H1 (cell line): ENCODE measurements around the gene GRK3. TPM values are rescaled to one million over a fixed set of nuclear protein-coding genes. Genes with fewer than 3 reads are reported as not detected.

ENCODE experiments used
- CTCF ChIA-PET: fragments of 300-600 bp; sonication (Branson Sonifier 250); formaldehyde crosslinking; loops from one replicate; lab custom pipeline; 2021; ENCODE audit not compliant: partially characterized antibody; lab: Charles Lee
- POLR2A ChIA-PET: fragments of 300-600 bp; sonication (Branson Sonifier 250); formaldehyde crosslinking; loops from one replicate; lab custom pipeline; 2021; ENCODE audit warnings: inconsistent platforms; ENCODE audit not compliant: partially characterized antibody; lab: Charles Lee
- DNase-seq, 2 experiments: peaks; one replicate each; pipeline versions ENCODE4 v3.0.0 to v3.0.0-alpha.2; 2010 to 2022; ENCODE audit warnings: low spot score in 2 of 2, low read depth in 1 of 2, mixed read lengths in 1 of 2
- FAIRE-seq: peaks from 2 replicates; lab custom pipeline; 2011; peaks lifted over from hg19 to GRCh38; lab: Jason Lieb, UNC
- H2AFZ ChIP-seq: 2 replicates; pipeline ENCODE4 v1.8.1; 2012; ENCODE audit warnings: low read length, inconsistent platforms
- H2AK5ac ChIP-seq: 2 replicates; pipeline ENCODE4 v1.6.1; 2013; ENCODE audit warnings: low read depth, low read length
- H2BK120ac ChIP-seq: replicated peaks from 2 replicates; pipeline ENCODE3; 2013; ENCODE audit warnings: low read depth, low read length, inconsistent platforms
- H2BK12ac ChIP-seq: 2 replicates; pipeline ENCODE4 v1.6.1; 2013; ENCODE audit warnings: low read depth, low read length
- H2BK15ac ChIP-seq: 2 replicates; pipeline ENCODE4 v1.6.1; 2013; ENCODE audit warnings: low read length
- H2BK20ac ChIP-seq: 2 replicates; pipeline ENCODE4 v1.6.1; 2013; ENCODE audit warnings: low read length
- H2BK5ac ChIP-seq: 2 replicates; pipeline ENCODE4 v1.6.1; 2013; ENCODE audit warnings: low read depth, low read length
- H3K14ac ChIP-seq: 2 replicates; pipeline ENCODE4 v1.6.1; 2013; ENCODE audit warnings: inconsistent platforms; ENCODE audit not compliant: insufficient read length
- H3K18ac ChIP-seq: 2 replicates; pipeline ENCODE4 v1.6.1; 2013; ENCODE audit warnings: low read length; ENCODE audit errors: extremely low read depth
- H3K23ac ChIP-seq: 2 replicates; pipeline ENCODE4 v1.6.1; 2013; ENCODE audit warnings: inconsistent platforms; ENCODE audit not compliant: insufficient read length
- H3K23me2 ChIP-seq: 2 replicates; pipeline ENCODE4 v1.6.1; 2013; ENCODE audit warnings: low read depth, low read length
- H3K27ac ChIP-seq: 2 replicates; pipeline ENCODE4 v1.6.1; 2011; ENCODE audit warnings: low read depth, low read length, inconsistent platforms
- H3K27me3 ChIP-seq, 4 experiments: replicated peaks in 1 of 4; 1 replicate in 1 of 4; 2 replicates in 3 of 4; pipeline versions ENCODE4 v1.6.1 to v1.8.1; 2011 to 2013; ENCODE audit warnings: low read length in 3 of 4, mild to moderate bottlenecking in 3 of 4, inconsistent platforms in 2 of 4, mixed read lengths in 2 of 4, moderate library complexity in 1 of 4; ENCODE audit not compliant: control insufficient read depth in 3 of 4, insufficient read depth in 3 of 4; ENCODE audit errors: extremely low read depth in 1 of 4
- H3K36me3 ChIP-seq, 4 experiments: 2 replicates each; pipeline versions ENCODE4 v1.6.1 to v1.8.1; 2011 to 2013; ENCODE audit warnings: mild to moderate bottlenecking in 4 of 4, low read length in 3 of 4, moderate library complexity in 2 of 4, control low read depth in 1 of 4, inconsistent platforms in 1 of 4; ENCODE audit not compliant: insufficient read depth in 4 of 4, control insufficient read depth in 2 of 4
- H3K4ac ChIP-seq: replicated peaks from 2 replicates; pipeline ENCODE3; 2013; ENCODE audit warnings: low read length, low read depth, mixed read lengths, inconsistent platforms; ENCODE audit not compliant: insufficient read length
- H3K4me1 ChIP-seq, 4 experiments: replicated peaks in 1 of 4; 1 replicate in 1 of 4; 2 replicates in 3 of 4; pipeline versions ENCODE4 v1.6.1 to v1.8.1; 2011 to 2013; ENCODE audit warnings: low read length in 3 of 4, inconsistent platforms in 2 of 4, mixed read lengths in 1 of 4; ENCODE audit not compliant: insufficient read depth in 4 of 4, control insufficient read depth in 3 of 4
- H3K4me2 ChIP-seq, 2 experiments: 2 replicates each; pipeline versions ENCODE4 v1.6.1 to v1.8.1; 2011 to 2013; ENCODE audit warnings: low read depth in 2 of 2, low read length in 2 of 2, control low read depth in 1 of 2, inconsistent platforms in 1 of 2, mild to moderate bottlenecking in 1 of 2; ENCODE audit not compliant: insufficient read depth in 1 of 2
- H3K4me3 ChIP-seq, 4 experiments: fragments of 200-600, 300-600 bp in 1 of 4; sonication (generic), shearing (Covaris generic), sonication (Bioruptor Twin) in 1 of 4; 2 replicates each; pipeline versions ENCODE4 v1.5.1 to v1.8.1; 2011 to 2016; ENCODE audit warnings: low read length in 4 of 4, low read depth in 3 of 4, control low read depth in 2 of 4, inconsistent platforms in 2 of 4, mild to moderate bottlenecking in 2 of 4, mixed read lengths in 1 of 4, moderate library complexity in 1 of 4; ENCODE audit not compliant: insufficient read depth in 2 of 4; ENCODE audit errors: extremely low read depth in 1 of 4
- H3K56ac ChIP-seq: replicated peaks from 2 replicates; pipeline ENCODE3; 2013; ENCODE audit warnings: low read depth, mild to moderate bottlenecking, mixed read lengths, low read length, inconsistent platforms; ENCODE audit not compliant: insufficient read length
- H3K79me1 ChIP-seq: 2 replicates; pipeline ENCODE4 v1.6.1; 2013; ENCODE audit warnings: low read depth, low read length, control low read depth
- H3K79me2 ChIP-seq, 2 experiments: 2 replicates each; pipeline versions ENCODE4 v1.6.1 to v1.8.1; 2012 to 2013; ENCODE audit warnings: low read length in 2 of 2, mild to moderate bottlenecking in 2 of 2, inconsistent platforms in 1 of 2; ENCODE audit not compliant: insufficient read depth in 2 of 2, control insufficient read depth in 1 of 2
- H3K9ac ChIP-seq, 4 experiments: replicated peaks in 1 of 4; 1 replicate in 1 of 4; 2 replicates in 3 of 4; pipeline versions ENCODE4 v1.6.1 to v1.8.1; 2011 to 2013; ENCODE audit warnings: low read depth in 3 of 4, low read length in 3 of 4, control low read depth in 2 of 4, mild to moderate bottlenecking in 2 of 4, moderate library complexity in 2 of 4, inconsistent platforms in 1 of 4; ENCODE audit errors: extremely low read depth in 1 of 4
- H3K9me3 ChIP-seq, 2 experiments: 2 replicates each; pipeline versions ENCODE4 v1.6.1 to v1.8.1; 2012 to 2013; ENCODE audit warnings: mild to moderate bottlenecking in 2 of 2, moderate library complexity in 2 of 2, control low read depth in 1 of 2, inconsistent platforms in 1 of 2, low read depth in 1 of 2, low read length in 1 of 2, mixed read lengths in 1 of 2; ENCODE audit not compliant: insufficient read depth in 2 of 2
- H4K20me1 ChIP-seq, 2 experiments: replicated peaks in 1 of 2; 2 replicates each; pipeline versions ENCODE3 to v1.8.1; 2011 to 2013; ENCODE audit warnings: inconsistent platforms in 2 of 2, low read length in 2 of 2, mild to moderate bottlenecking in 1 of 2; ENCODE audit not compliant: insufficient read depth in 2 of 2, control insufficient read depth in 1 of 2
- H4K5ac ChIP-seq: 2 replicates; pipeline ENCODE4 v1.6.1; 2013; ENCODE audit warnings: low read length, low read depth, mixed read lengths, inconsistent platforms; ENCODE audit not compliant: insufficient read length
- H4K8ac ChIP-seq: 2 replicates; pipeline ENCODE4 v1.8.0; 2013; ENCODE audit warnings: mild to moderate bottlenecking, moderate library complexity, low read length, inconsistent platforms; ENCODE audit not compliant: insufficient read depth; ENCODE audit errors: extremely low read depth
- H4K91ac ChIP-seq: replicated peaks from 2 replicates; pipeline ENCODE3; 2013; ENCODE audit warnings: low read length, mixed read lengths, inconsistent platforms; ENCODE audit not compliant: insufficient read length
- CBX8 ChIP-seq: fragments of 300-800, 300-1000 bp; sonication (generic); IDR thresholded peaks from 2 replicates; pipeline ENCODE4 v1.7.1; 2016; ENCODE audit warnings: low read depth, low read length, borderline replicate concordance
- EGR1 ChIP-seq: IDR thresholded peaks from 2 replicates; pipeline ENCODE4 v1.6.1; 2011; ENCODE audit warnings: low read depth, low read length, borderline replicate concordance
- JUN ChIP-seq: IDR thresholded peaks from 2 replicates; pipeline ENCODE4 v1.6.1; 2011; ENCODE audit warnings: low read depth, mild to moderate bottlenecking, improper control_type of control experiment, low read length
- KDM1A ChIP-seq: fragments of 200-600, 300-600 bp; sonication (generic); IDR thresholded peaks from 2 replicates; pipeline ENCODE4 v1.7.1; 2016; ENCODE audit warnings: mild to moderate bottlenecking, low read length, borderline replicate concordance
- POLR2A ChIP-seq, 2 experiments: IDR thresholded peaks; 1 replicate in 1 of 2; 2 replicates in 1 of 2; pipeline ENCODE4 v1.6.1; 2011; ENCODE audit warnings: low read depth in 2 of 2, low read length in 2 of 2, mild to moderate bottlenecking in 2 of 2; ENCODE audit errors: control extremely low read depth in 1 of 2
- RBBP5 ChIP-seq: IDR thresholded peaks from 2 replicates; pipeline ENCODE4 v1.7.1; 2012; ENCODE audit warnings: low read depth, mild to moderate bottlenecking, inconsistent platforms, low read length, moderate library complexity, borderline replicate concordance
- SIX5 ChIP-seq: IDR thresholded peaks from 2 replicates; pipeline ENCODE4 v1.6.1; 2011; ENCODE audit warnings: mild to moderate bottlenecking, low read depth, low read length
- SP1 ChIP-seq: IDR thresholded peaks from 2 replicates; pipeline ENCODE4 v1.6.1; 2011; ENCODE audit warnings: low read depth, low read length
- TAF7 ChIP-seq: optimal IDR thresholded peaks from 2 replicates; pipeline ENCODE3; 2011; ENCODE audit warnings: low read depth, mild to moderate bottlenecking, inconsistent platforms, low read length, moderate library complexity, borderline replicate concordance
- TBP ChIP-seq: IDR thresholded peaks from 2 replicates; pipeline ENCODE4 v1.6.1; 2011; ENCODE audit warnings: low read depth, low read length, improper control_type of control experiment
- TCF12 ChIP-seq: IDR thresholded peaks from 2 replicates; pipeline ENCODE4 v1.6.1; 2011; ENCODE audit warnings: low read depth, mild to moderate bottlenecking, low read length
- WGBS, 2 experiments: shearing (Covaris generic) in 1 of 2; methylation state at CpG; one replicate each; pipeline versions ENCODE4 v1.1.6 to v1.1.7; 2013 to 2015; ENCODE audit warnings: low lambda C conversion rate in 2 of 2, mixed read lengths in 2 of 2, inconsistent platforms in 1 of 2, low coverage in 1 of 2, missing lambda C conversion rate in 1 of 2; ENCODE audit not compliant: insufficient replicate concordance in 2 of 2, insufficient coverage in 1 of 2, insufficient read length in 1 of 2; ENCODE audit errors: extremely low coverage in 1 of 2, missing lambda C conversion rate in 1 of 2; 5-methylcytosine and 5-hydroxymethylcytosine counted together
- polyA plus RNA-seq, 7 experiments: library from polyadenylated mRNA; depleted of rRNA in 3 of 7; stranded (reverse) in 5 of 7; unstranded in 2 of 7; fragments of >200 nt in 5 of 7; fragments of 200-250 nt in 2 of 7; gene quantifications; 1 replicate in 5 of 7; 2 replicates in 1 of 7; 4 replicates in 1 of 7; pipeline versions ENCODE4 v1.2.1 to v1.2.3, GENCODE V29; 2011 to 2013; ENCODE audit warnings: missing spikeins in 2 of 7, mixed read lengths in 2 of 7
- total RNA-seq: library from RNA; stranded (reverse); fragmentation: NEBNext Ultra II Directional; extraction: Animal tissue kit (Norgen Biotek cat#: 25700); gene quantifications from 2 replicates; pipeline ENCODE4 v1.2.1, GENCODE V29; 2021

GRK3 gene
- total and polyA plus RNA-seq, 2 of the 8 experiments (the other 6 are each of a cell fraction or from before 2014, with no cell fraction given): 7.5 to 35.3 TPM

DNA sequence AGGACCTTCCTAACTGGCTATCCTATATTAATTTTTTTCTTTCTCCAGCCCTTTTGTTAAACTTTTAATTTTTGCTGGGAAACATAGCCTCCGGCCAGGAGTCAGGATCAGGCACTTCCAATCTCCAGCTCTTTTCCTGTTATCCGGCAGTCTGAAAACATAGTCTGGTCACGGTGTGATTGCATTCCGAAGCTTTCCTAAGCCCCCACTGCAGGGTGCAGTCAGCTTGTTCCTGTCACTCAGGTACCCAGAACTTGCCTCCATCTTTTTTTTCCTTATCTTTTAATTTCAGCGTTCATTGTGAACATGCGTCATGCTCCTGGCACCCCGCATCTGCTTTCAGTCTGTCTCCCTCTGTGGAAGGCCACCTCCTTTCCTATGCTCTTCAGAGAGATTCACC is 59.4 kb downstream of the GRK3 start:
- no peak overlapping the region for H2AK5ac ChIP-seq
- H4K5ac ChIP-seq: no peak overlapping the region
- H3K4me1 ChIP-seq: peaks cover 2 to 11% (median 7%) of the 10 kb centered on the region in 4 experiments
- no peak overlapping the region for H2BK5ac ChIP-seq
- no peak overlapping the region for H2BK120ac ChIP-seq
- FAIRE-seq (no peak), DNase-seq (no peak)
- no peak overlapping the region for H2AFZ ChIP-seq
- H3K79me1 ChIP-seq: peaks cover 14% of the 10 kb centered on the region
- H4K91ac ChIP-seq: no peak overlapping the region
- no peak overlapping the region for H3K23ac ChIP-seq
- no peaks in the 10 kb centered on the region for H3K36me3 ChIP-seq
- H3K4ac ChIP-seq: no peak overlapping the region
- no peak overlapping the region for H4K8ac ChIP-seq
- TF ChIP-seq TCF12 (no peak), POLR2A (IDR thresholded peaks at IDR 0.05; ENCODE audit: control extremely low read depth in 1 of 2, low read depth in 2 of 2, low read length in 2 of 2) (no peak), TBP (no peak), JUN (no peak), KDM1A (no peak), SIX5 (no peak), SP1 (no peak), TAF7 (no peak), EGR1 (no peak), CBX8 (no peak), RBBP5 (no peak)
- H2BK20ac ChIP-seq: no peak overlapping the region
- peaks cover 0 to 7% of the 10 kb centered on the region in 2 experiments; a peak in 1 of 4 replicates for H3K79me2 ChIP-seq
- 90% methylated on average over 7 of the region's 7 CpGs; no CpG with 5 or more reads in 1 of the 2 experiments for WGBS, 2 experiments
- CTCF ChIA-PET: interaction anchor here (1.0 to 1.3 kb wide), 3 partner anchors 48 to 102 kb away, joined by 3 read pairs; no protein-coding TSS in a partner anchor
- no peaks in the 10 kb centered on the region for H3K27me3 ChIP-seq
- no peak overlapping the region for H3K9ac ChIP-seq
- no peaks in the 10 kb centered on the region for H3K9me3 ChIP-seq
- no peak overlapping the region for H3K56ac ChIP-seq
- peaks cover 4 to 5% of the 10 kb centered on the region in 2 experiments for H4K20me1 ChIP-seq
- no peak overlapping the region for H3K4me2 ChIP-seq
- H3K4me3 ChIP-seq: no peak overlapping the region
- H3K27ac ChIP-seq: no peak overlapping the region
- H2BK15ac ChIP-seq: no peak overlapping the region
- H2BK12ac ChIP-seq: no peak overlapping the region
- no peak overlapping the region for H3K18ac ChIP-seq
- H3K23me2 ChIP-seq: no peaks in the 10 kb centered on the region
- POLR2A ChIA-PET: no interaction called here
- H3K14ac ChIP-seq: no peak overlapping the region
